PC-9 (cell line): ENCODE results near the gene MRPL14. TPM values are rescaled to one million over a fixed set of nuclear protein-coding genes. Genes with fewer than 3 reads are reported as not detected.

Experiments
- BruUV-seq: library from RNA; stranded (reverse); fragments of 400-500 nt; replicated peaks from 2 replicates; lab custom pipeline; 2021; lab: Mats Ljungman, UMichigan
- CTCF ChIA-PET: fragments of 300-600 bp; sonication (Branson Sonifier 250); formaldehyde crosslinking; loops from one replicate; lab custom pipeline; 2022; ENCODE audit warnings: antibody characterized with exemption; lab: Charles Lee
- POLR2A ChIA-PET: fragments of 300-600 bp; sonication (Branson Sonifier 250); formaldehyde crosslinking; loops from one replicate; lab custom pipeline; 2022; ENCODE audit warnings: antibody characterized with exemption; ENCODE audit not compliant: unreplicated experiment; lab: Charles Lee
- DNase-seq, 2 experiments: peaks; one replicate each; pipeline versions ENCODE4 v3.0.0 to v3.0.0-alpha.2; 2015 to 2022; ENCODE audit warnings: mixed read lengths in 1 of 2
- H2AFZ ChIP-seq: fragments of 200-600 bp; sonication (generic); 2 replicates; pipeline ENCODE4 v1.8.1; 2017; ENCODE audit warnings: antibody characterized with exemption
- H3F3A ChIP-seq: fragments of 200-600 bp; sonication (generic); 2 replicates; pipeline ENCODE4 v1.8.1; 2017; ENCODE audit warnings: antibody characterized with exemption, mild to moderate bottlenecking, low read depth; ENCODE audit not compliant: insufficient read depth
- H3K27ac ChIP-seq: fragments of 200-600 bp; sonication (generic); 2 replicates; pipeline ENCODE4 v1.6.1; 2016; ENCODE audit warnings: mixed run types
- H3K27me3 ChIP-seq: fragments of 200-600 bp; sonication (generic); 2 replicates; pipeline ENCODE4 v1.6.1; 2016; ENCODE audit warnings: low read depth, mixed run types; ENCODE audit not compliant: insufficient read depth
- H3K36me3 ChIP-seq: fragments of 200-600 bp; sonication (generic); 2 replicates; pipeline ENCODE4 v1.6.1; 2016; ENCODE audit warnings: low read depth, mixed run types
- H3K4me1 ChIP-seq: fragments of 200-600 bp; sonication (generic); replicated peaks from 2 replicates; pipeline ENCODE4 v1.6.1; 2016; ENCODE audit warnings: mixed run types; ENCODE audit not compliant: insufficient read depth
- H3K4me2 ChIP-seq: fragments of 200-600 bp; sonication (generic); 2 replicates; pipeline ENCODE4 v1.6.1; 2017; ENCODE audit warnings: mixed run types
- H3K4me3 ChIP-seq: fragments of 200-600 bp; sonication (generic); 2 replicates; pipeline ENCODE4 v1.6.1; 2016; ENCODE audit warnings: mixed run types
- H3K79me2 ChIP-seq: fragments of 200-600 bp; sonication (generic); 2 replicates; pipeline ENCODE4 v1.6.1; 2017; ENCODE audit warnings: low read depth, mixed run types
- H3K9me2 ChIP-seq: fragments of 200-600 bp; sonication (generic); 2 replicates; pipeline ENCODE4 v1.8.1; 2017; ENCODE audit warnings: mild to moderate bottlenecking; ENCODE audit not compliant: insufficient read depth
- H3K9me3 ChIP-seq: fragments of 200-600 bp; sonication (generic); 2 replicates; pipeline ENCODE4 v1.8.1; 2016; ENCODE audit warnings: low read depth; ENCODE audit not compliant: insufficient read depth
- H4K20me1 ChIP-seq: fragments of 200-600 bp; sonication (generic); 2 replicates; pipeline ENCODE4 v1.8.1; 2017; ENCODE audit not compliant: insufficient read depth
- CTCF ChIP-seq: fragments of 200-600 bp; sonication (generic); conservative IDR thresholded peaks from 2 replicates; pipeline ENCODE4 v1.6.1; 2017; ENCODE audit warnings: mixed run types, antibody characterized with exemption, mild to moderate bottlenecking, moderate library complexity
- EZH2 ChIP-seq: fragments of 200-600 bp; sonication (generic); IDR thresholded peaks from 2 replicates; pipeline ENCODE4 v1.8.0; 2017; ENCODE audit warnings: antibody characterized with exemption, low read depth
- intact Hi-C: fragments of 100-400 bp; cut with micrococcal nuclease; formaldehyde crosslinking; loops from one replicate; pipeline ENCODE4 v1.10.0; 2022; ENCODE audit not compliant: unreplicated experiment
- total RNA-seq: library from RNA; stranded (reverse); gene quantifications from 2 replicates; pipeline ENCODE4 v1.2.3, GENCODE V29; 2021

MRPL14 gene
- total RNA-seq, 1 experiment from 2014 or later, result 96.3 TPM

GRCh38 chr6:44148306-44148705 lies 21.1 kb upstream of the MRPL14 start:
- Histone ChIP-seq H3K27ac (no peak overlapping the region), H3K4me3 (no peak overlapping the region), H2AFZ (no peak overlapping the region), H3K79me2 (no peaks in the 10 kb centered on the region), H3K4me2 (no peak overlapping the region), H3K36me3 (no peaks in the 10 kb centered on the region), H3F3A (no peaks in the 10 kb centered on the region), H3K9me2 (no peaks in the 10 kb centered on the region), H3K27me3 (no peaks in the 10 kb centered on the region), H3K9me3 (no peaks in the 10 kb centered on the region), H4K20me1 (no peaks in the 10 kb centered on the region), H3K4me1 (no peaks in the 10 kb centered on the region)
- intact Hi-C loops, result no loop called here
- CTCF ChIA-PET, result no interaction called here
- BruUV-seq, result no TSS peak
- POLR2A ChIA-PET, result no interaction called here
- TF ChIP-seq CTCF (no peak), EZH2 (no peak)
- DNase-seq, result no peak

- no peak overlapping the region for H3K4me2 ChIP-seq
- H3K9me2 ChIP-seq, result no peaks in the 10 kb centered on the region
- BruUV-seq, result no TSS peak
- H2AFZ ChIP-seq, result no peak overlapping the region
- no peak for DNase-seq
- H3F3A ChIP-seq, result no peaks in the 10 kb centered on the region
- no peaks in the 10 kb centered on the region for H3K27me3 ChIP-seq
- H3K4me3 ChIP-seq, result no peak overlapping the region
- CTCF ChIA-PET, result no interaction called here
- intact Hi-C loops, result no loop called here
- POLR2A ChIA-PET, result no interaction called here
- no peaks in the 10 kb centered on the region for H3K79me2 ChIP-seq
- no peaks in the 10 kb centered on the region for H4K20me1 ChIP-seq
- H3K36me3 ChIP-seq, result no peaks in the 10 kb centered on the region
- TF ChIP-seq EZH2 (no peak), CTCF (no peak)
- H3K4me1 ChIP-seq, result no peaks in the 10 kb centered on the region
- no peak overlapping the region for H3K27ac ChIP-seq
- H3K9me3 ChIP-seq, result no peaks in the 10 kb centered on the region
These were observed 20.0 kb upstream of the MRPL14 start for GRCh38 chr6:44147256-44147655.

GRCh38 chr6:44146685-44147084 lies 19.4 kb upstream of the MRPL14 start:
- intact Hi-C loops, result no loop called here
- no peak for DNase-seq
- H3K9me3 ChIP-seq, result no peaks in the 10 kb centered on the region
- no peak overlapping the region for H3K27ac ChIP-seq
- TF ChIP-seq EZH2 (no peak), CTCF (no peak)
- H2AFZ ChIP-seq, result no peak overlapping the region
- no peaks in the 10 kb centered on the region for H3K4me1 ChIP-seq
- no peaks in the 10 kb centered on the region for H3K36me3 ChIP-seq
- CTCF ChIA-PET, result no interaction called here
- H3K27me3 ChIP-seq, result no peaks in the 10 kb centered on the region
- no TSS peak for BruUV-seq
- no peak overlapping the region for H3K4me2 ChIP-seq
- no peaks in the 10 kb centered on the region for H4K20me1 ChIP-seq
- POLR2A ChIA-PET, result no interaction called here
- no peaks in the 10 kb centered on the region for H3F3A ChIP-seq
- no peak overlapping the region for H3K4me3 ChIP-seq
- H3K9me2 ChIP-seq, result no peaks in the 10 kb centered on the region
- H3K79me2 ChIP-seq, result no peaks in the 10 kb centered on the region
